ENCODE results near the gene OPN1SW.

The OPN1SW gene

DNA sequence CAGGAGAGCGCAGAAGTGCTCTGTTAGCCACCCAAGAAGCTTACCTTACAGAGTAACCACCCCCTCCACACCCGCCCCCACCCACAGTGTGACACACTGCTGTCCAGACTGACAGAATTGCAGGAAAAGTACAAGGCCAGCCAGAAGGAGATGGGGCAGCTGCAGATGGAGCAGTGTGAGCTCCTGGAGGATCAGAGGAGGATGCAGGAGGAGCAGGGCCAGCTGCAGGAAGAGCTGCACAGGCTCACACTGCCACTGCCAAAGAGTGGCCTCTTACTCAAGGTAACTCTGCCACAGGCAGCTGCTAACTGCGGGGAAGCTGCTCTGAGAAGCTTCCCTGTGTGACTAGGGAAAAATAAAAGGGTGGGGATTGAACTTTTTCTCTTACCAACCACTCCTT, 33.8 kb upstream of the OPN1SW start:
- Histone ChIP-seq H4K20me1 (ENCODE audit: insufficient read depth, low read length, poor library complexity, severe bottlenecking) (no peaks in the 10 kb centered on the region), H3K4me2 (ENCODE audit: low read depth, low read length, poor library complexity, severe bottlenecking) (no peak overlapping the region), H3K36me3 (ENCODE audit: insufficient read depth, low read length) (peaks cover 59% of the 10 kb centered on the region; the same call in 1 of the 2 replicates), H2AFZ (ENCODE audit: low read length) (no peak overlapping the region), H3K9me3 (ENCODE audit: insufficient read depth, low read depth, low read length) (no peaks in the 10 kb centered on the region), H3K79me2 (ENCODE audit: insufficient read depth, low read length) (no peaks in the 10 kb centered on the region), H3F3A (ENCODE audit: low read depth) (no peaks in the 10 kb centered on the region), H3K9me2 (replicated peaks; ENCODE audit: low read depth, low read length) (no peaks in the 10 kb centered on the region), H3K9ac (ENCODE audit: low read depth, low read length, poor library complexity, severe bottlenecking) (no peak overlapping the region), H3K27me3 (ENCODE audit: insufficient read depth, low read length, poor library complexity, severe bottlenecking) (no peaks in the 10 kb centered on the region), H3K4me1 (ENCODE audit: insufficient read depth, low read length, poor library complexity, severe bottlenecking) (no peaks in the 10 kb centered on the region), H3K4me3 (ENCODE audit: low read length, poor library complexity, severe bottlenecking) (no peak overlapping the region)
- no peak for TF ChIP-seq EZH2phosphoT487 (IDR thresholded peaks at IDR 0.05; ENCODE audit: borderline replicate concordance)
- TF ChIP-seq, protein P1, sequence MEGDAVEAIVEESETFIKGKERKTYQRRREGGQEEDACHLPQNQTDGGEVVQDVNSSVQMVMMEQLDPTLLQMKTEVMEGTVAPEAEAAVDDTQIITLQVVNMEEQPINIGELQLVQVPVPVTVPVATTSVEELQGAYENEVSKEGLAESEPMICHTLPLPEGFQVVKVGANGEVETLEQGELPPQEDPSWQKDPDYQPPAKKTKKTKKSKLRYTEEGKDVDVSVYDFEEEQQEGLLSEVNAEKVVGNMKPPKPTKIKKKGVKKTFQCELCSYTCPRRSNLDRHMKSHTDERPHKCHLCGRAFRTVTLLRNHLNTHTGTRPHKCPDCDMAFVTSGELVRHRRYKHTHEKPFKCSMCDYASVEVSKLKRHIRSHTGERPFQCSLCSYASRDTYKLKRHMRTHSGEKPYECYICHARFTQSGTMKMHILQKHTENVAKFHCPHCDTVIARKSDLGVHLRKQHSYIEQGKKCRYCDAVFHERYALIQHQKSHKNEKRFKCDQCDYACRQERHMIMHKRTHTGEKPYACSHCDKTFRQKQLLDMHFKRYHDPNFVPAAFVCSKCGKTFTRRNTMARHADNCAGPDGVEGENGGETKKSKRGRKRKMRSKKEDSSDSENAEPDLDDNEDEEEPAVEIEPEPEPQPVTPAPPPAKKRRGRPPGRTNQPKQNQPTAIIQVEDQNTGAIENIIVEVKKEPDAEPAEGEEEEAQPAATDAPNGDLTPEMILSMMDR (conservative IDR thresholded peaks at IDR 0.05; ENCODE audit: low read length), result no peak

DNA sequence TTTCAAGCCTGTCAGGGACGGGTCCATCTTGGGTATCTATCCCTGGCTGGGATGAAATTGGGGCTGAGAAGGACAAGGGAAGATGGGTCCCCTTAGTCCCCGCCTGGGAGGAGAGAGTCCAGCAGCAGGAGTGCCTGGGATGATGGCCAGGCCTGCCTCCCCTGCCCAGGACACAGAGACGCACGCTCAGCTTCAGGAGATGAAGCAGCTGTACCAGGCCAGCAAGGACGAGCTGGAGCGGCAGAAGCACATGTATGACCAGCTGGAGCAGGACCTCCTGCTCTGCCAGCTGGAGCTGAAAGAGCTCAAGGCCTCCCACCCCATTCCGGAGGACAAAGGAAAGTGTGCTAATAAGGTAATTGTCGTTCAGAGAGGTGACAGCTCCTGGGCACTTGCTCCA, 31.6 kb upstream of the OPN1SW start:
- Histone ChIP-seq H3K9me2 (replicated peaks; ENCODE audit: low read depth, low read length) (no peaks in the 10 kb centered on the region), H4K20me1 (ENCODE audit: insufficient read depth, low read length, poor library complexity, severe bottlenecking) (no peaks in the 10 kb centered on the region), H3K36me3 (ENCODE audit: insufficient read depth, low read length) (peaks cover 76% of the 10 kb centered on the region; the same call in 1 of the 2 replicates), H3K4me2 (ENCODE audit: low read depth, low read length, poor library complexity, severe bottlenecking) (no peak overlapping the region), H3K4me1 (ENCODE audit: insufficient read depth, low read length, poor library complexity, severe bottlenecking) (no peaks in the 10 kb centered on the region), H3K79me2 (ENCODE audit: insufficient read depth, low read length) (no peaks in the 10 kb centered on the region), H3K27me3 (ENCODE audit: insufficient read depth, low read length, poor library complexity, severe bottlenecking) (no peaks in the 10 kb centered on the region), H3F3A (ENCODE audit: low read depth) (no peaks in the 10 kb centered on the region), H3K4me3 (ENCODE audit: low read length, poor library complexity, severe bottlenecking) (no peak overlapping the region), H3K9me3 (ENCODE audit: insufficient read depth, low read depth, low read length) (no peaks in the 10 kb centered on the region), H2AFZ (ENCODE audit: low read length) (no peak overlapping the region), H3K9ac (ENCODE audit: low read depth, low read length, poor library complexity, severe bottlenecking) (no peak overlapping the region)
- TF ChIP-seq, protein P1 (conservative IDR thresholded peaks at IDR 0.05; ENCODE audit: low read length), result no peak
- no peak for TF ChIP-seq EZH2phosphoT487 (IDR thresholded peaks at IDR 0.05; ENCODE audit: borderline replicate concordance)

DNA sequence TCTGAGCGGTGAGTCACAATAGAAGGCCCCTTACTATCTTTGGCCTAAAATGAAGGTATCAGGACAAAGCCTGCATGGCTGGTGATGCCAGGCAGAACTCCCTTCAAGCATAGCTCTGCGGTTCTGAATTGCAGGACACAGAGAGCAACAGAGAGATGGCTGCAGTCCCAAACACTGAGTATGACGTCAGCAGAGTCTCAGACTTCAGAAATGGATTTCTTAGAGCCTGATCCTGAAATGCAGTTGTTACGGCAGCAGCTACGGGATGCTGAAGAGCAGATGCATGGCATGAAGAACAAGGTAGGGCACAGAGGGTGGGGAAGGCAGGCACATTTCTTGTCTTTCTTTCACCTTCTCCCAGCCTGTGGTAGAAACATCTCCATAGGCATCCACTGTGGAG, 29.6 kb upstream of the OPN1SW start:
- Histone ChIP-seq H3K27me3 (ENCODE audit: insufficient read depth, low read length, poor library complexity, severe bottlenecking) (no peaks in the 10 kb centered on the region), H4K20me1 (ENCODE audit: insufficient read depth, low read length, poor library complexity, severe bottlenecking) (no peaks in the 10 kb centered on the region), H3K79me2 (ENCODE audit: insufficient read depth, low read length) (no peaks in the 10 kb centered on the region), H3K4me1 (ENCODE audit: insufficient read depth, low read length, poor library complexity, severe bottlenecking) (no peaks in the 10 kb centered on the region), H3F3A (ENCODE audit: low read depth) (no peaks in the 10 kb centered on the region), H3K9me2 (replicated peaks; ENCODE audit: low read depth, low read length) (no peaks in the 10 kb centered on the region), H3K9ac (ENCODE audit: low read depth, low read length, poor library complexity, severe bottlenecking) (no peak overlapping the region), H2AFZ (ENCODE audit: low read length) (no peak overlapping the region), H3K4me2 (ENCODE audit: low read depth, low read length, poor library complexity, severe bottlenecking) (no peak overlapping the region), H3K36me3 (ENCODE audit: insufficient read depth, low read length) (peaks cover 79% of the 10 kb centered on the region; the same call in 1 of the 2 replicates), H3K4me3 (ENCODE audit: low read length, poor library complexity, severe bottlenecking) (no peak overlapping the region), H3K9me3 (ENCODE audit: insufficient read depth, low read depth, low read length) (no peaks in the 10 kb centered on the region)
- TF ChIP-seq, protein P1 (conservative IDR thresholded peaks at IDR 0.05; ENCODE audit: low read length), result no peak
- no peak for TF ChIP-seq EZH2phosphoT487 (IDR thresholded peaks at IDR 0.05; ENCODE audit: borderline replicate concordance)
